CD4-positive, alpha-beta T cell treated with Interleukin-1 beta for 1 hour (primary cell): ENCODE measurements around the gene PMPCB.
"Not testable (repeated sequence)": the region's sequence is repeated elsewhere in the genome, so short reads cannot be mapped to it uniquely, and the experiment has no call there.

Experiments
- DNase-seq, 2 donors: peaks; one replicate each; pipeline ENCODE4 v3.0.0-alpha.2; 2020 to 2022

Gene PMPCB

GRCh38 chr7:103296901-103297836 is at the start of gene PMPCB:
PMPCB (plus strand) TSS chr7:103297435; CDS start chr7:103297460, 25 bp downstream.
- DNase-seq: peak; percentile 94 to 95

- not testable (repeated sequence) for DNase-seq
Measured at GRCh38 chr7:103253699-103254506, 43.3 kb upstream of the PMPCB start.

- DNase-seq: not testable (repeated sequence)
Measured at GRCh38 chr7:103264054-103264453, 33.2 kb upstream of the PMPCB start.

GRCh38 chr7:103266229-103266628 is 31.0 kb upstream of the PMPCB start:
- DNase-seq: not testable (repeated sequence)

- DNase-seq: not testable (repeated sequence)
Measured at GRCh38 chr7:103273374-103273773, 23.9 kb upstream of the PMPCB start.

- DNase-seq: not testable (repeated sequence)
Measured at GRCh38 chr7:103274867-103275266, 22.4 kb upstream of the PMPCB start.

GRCh38 chr7:103278195-103278594 is 19.0 kb upstream of the PMPCB start:
- DNase-seq: not testable (repeated sequence)

GRCh38 chr7:103279636-103279962 is 17.6 kb upstream of the PMPCB start:
- not testable (repeated sequence) for DNase-seq

GRCh38 chr7:103279963-103280802 is 17.1 kb upstream of the PMPCB start:
- peak; percentile 94 to 95 for DNase-seq

GRCh38 chr7:103280803-103281155 is 16.5 kb upstream of the PMPCB start:
- not testable (repeated sequence) for DNase-seq

GRCh38 chr7:103282802-103283427 is 14.3 kb upstream of the PMPCB start:
- DNase-seq: not testable (repeated sequence)

GRCh38 chr7:103292122-103292521 is 5.1 kb upstream of the PMPCB start:
- DNase-seq: no peak

- no peak for DNase-seq
Measured at GRCh38 chr7:103293526-103293925, 3.7 kb upstream of the PMPCB start.

GRCh38 chr7:103297837-103298179 is 573 bp downstream of the PMPCB start:
- no peak for DNase-seq

- DNase-seq: no peak
Measured at GRCh38 chr7:103299660-103300059, 2.4 kb downstream of the PMPCB start.

- DNase-seq: no peak
Measured at GRCh38 chr7:103301441-103301840, 4.2 kb downstream of the PMPCB start.

- no peak for DNase-seq
Measured at GRCh38 chr7:103307503-103308231, 10.4 kb downstream of the PMPCB start.

GRCh38 chr7:103314852-103315251 is 17.6 kb downstream of the PMPCB start:
- no peak for DNase-seq

- DNase-seq: no peak
Measured at GRCh38 chr7:103316380-103316941, 19.2 kb downstream of the PMPCB start.

GRCh38 chr7:103317009-103317408 is 19.8 kb downstream of the PMPCB start:
- no peak for DNase-seq

- no peak for DNase-seq
Measured at GRCh38 chr7:103325744-103326143, 28.5 kb downstream of the PMPCB start.
